A673 (cell line): Measurements from ENCODE around the gene ZNF512B.

Experiments
- EZH2 ChIP-seq: fragments of 200-600 bp; sonication (generic); IDR thresholded peaks from 2 replicates; pipeline ENCODE4 v1.6.1; 2017; ENCODE audit warnings: borderline replicate concordance, low read depth, mild to moderate bottlenecking, mixed read lengths, antibody characterized with exemption, low read length; ENCODE audit not compliant: poor library complexity, severe bottlenecking
- TF ChIP-seq, protein P1 (sequence below): fragments of 300-800, 200-600 bp; sonication (generic); conservative IDR thresholded peaks from 2 replicates; pipeline ENCODE4 v1.5.1; 2017; ENCODE audit warnings: low read depth, mild to moderate bottlenecking, antibody characterized with exemption, low read length, moderate library complexity, mixed read lengths

DNA sequence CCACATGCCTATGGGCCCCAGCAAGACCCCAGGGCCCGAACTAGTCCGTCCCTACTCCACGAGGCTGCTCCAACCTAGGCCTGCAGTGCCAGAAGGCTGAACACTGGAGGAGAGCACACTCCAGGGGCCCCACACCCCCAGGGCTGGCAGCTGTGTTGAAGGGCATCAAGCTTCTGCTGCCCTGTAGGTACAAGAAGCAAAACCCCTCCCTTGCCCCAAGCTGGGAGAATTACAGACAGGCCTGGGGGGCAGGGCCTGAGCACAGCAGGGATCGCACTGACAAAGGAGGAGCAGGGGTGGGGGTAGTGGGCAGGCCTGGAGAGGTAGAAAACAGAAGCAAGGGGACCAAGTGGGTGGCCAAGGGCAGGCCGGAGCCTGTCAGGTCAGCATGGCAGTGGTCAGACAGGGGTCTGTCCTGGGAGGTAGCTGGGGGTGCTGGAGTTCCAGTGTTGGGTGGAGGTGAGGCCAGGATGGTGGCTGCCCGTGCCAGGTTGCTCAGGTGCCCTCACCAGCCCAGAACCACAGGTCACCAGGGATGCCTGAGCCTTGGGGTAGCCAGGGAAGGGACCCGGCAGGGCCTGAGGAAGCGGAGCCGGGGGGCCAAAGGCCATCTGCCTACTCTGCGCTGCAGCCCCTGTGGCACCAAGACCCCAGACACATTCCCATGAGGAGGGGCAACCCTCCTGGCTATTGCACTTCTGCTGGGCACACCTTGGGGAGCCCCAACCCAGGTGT is 10.6 kb downstream of the ZNF512B start:
- TF ChIP-seq, protein P1, sequence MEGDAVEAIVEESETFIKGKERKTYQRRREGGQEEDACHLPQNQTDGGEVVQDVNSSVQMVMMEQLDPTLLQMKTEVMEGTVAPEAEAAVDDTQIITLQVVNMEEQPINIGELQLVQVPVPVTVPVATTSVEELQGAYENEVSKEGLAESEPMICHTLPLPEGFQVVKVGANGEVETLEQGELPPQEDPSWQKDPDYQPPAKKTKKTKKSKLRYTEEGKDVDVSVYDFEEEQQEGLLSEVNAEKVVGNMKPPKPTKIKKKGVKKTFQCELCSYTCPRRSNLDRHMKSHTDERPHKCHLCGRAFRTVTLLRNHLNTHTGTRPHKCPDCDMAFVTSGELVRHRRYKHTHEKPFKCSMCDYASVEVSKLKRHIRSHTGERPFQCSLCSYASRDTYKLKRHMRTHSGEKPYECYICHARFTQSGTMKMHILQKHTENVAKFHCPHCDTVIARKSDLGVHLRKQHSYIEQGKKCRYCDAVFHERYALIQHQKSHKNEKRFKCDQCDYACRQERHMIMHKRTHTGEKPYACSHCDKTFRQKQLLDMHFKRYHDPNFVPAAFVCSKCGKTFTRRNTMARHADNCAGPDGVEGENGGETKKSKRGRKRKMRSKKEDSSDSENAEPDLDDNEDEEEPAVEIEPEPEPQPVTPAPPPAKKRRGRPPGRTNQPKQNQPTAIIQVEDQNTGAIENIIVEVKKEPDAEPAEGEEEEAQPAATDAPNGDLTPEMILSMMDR: no peak
- TF ChIP-seq EZH2: no peak
